SK-N-SH treated with all-trans-retinoic acid at 6 μM for 48 hours (cell line): ENCODE data around the gene SPRED3.

Experiments used
- ATAC-seq: fragments of 200-7000 bp; cut with Tn5 transposase; 3 replicates; pipeline ENCODE4 v1.9.1; 2020; ENCODE audit warnings: mild to moderate bottlenecking, moderate library complexity
- ARNTL ChIP-seq: fragments of 450-650 bp; formaldehyde crosslinking; IDR thresholded peaks from 2 replicates; pipeline ENCODE4 v1.5.0; 2020; ENCODE audit warnings: low read depth, mild to moderate bottlenecking, moderate library complexity, borderline replicate concordance
- BACH2 ChIP-seq: fragments of 250-450 bp; sonication (Bioruptor Pico); IDR thresholded peaks from 2 replicates; pipeline ENCODE4 v1.9.0; 2021; ENCODE audit warnings: mild to moderate bottlenecking, borderline replicate concordance
- CREB5 ChIP-seq: fragments of 250-450 bp; sonication (Bioruptor Pico); IDR thresholded peaks from 2 replicates; pipeline ENCODE4 v1.5.1; 2020; ENCODE audit warnings: low read depth, mild to moderate bottlenecking, moderate library complexity
- CSDC2 ChIP-seq: fragments of 250-450 bp; sonication (Bioruptor Pico); IDR thresholded peaks from 2 replicates; pipeline ENCODE4 v1.5.0; 2020; ENCODE audit warnings: mild to moderate bottlenecking, moderate library complexity
- CSRNP3 ChIP-seq: fragments of 250-450 bp; sonication (Bioruptor Pico); IDR thresholded peaks from 2 replicates; pipeline ENCODE4 v1.5.1; 2021; ENCODE audit warnings: mild to moderate bottlenecking, moderate library complexity
- GLIS3 ChIP-seq: fragments of 250-450 bp; sonication (Bioruptor Pico); IDR thresholded peaks from 2 replicates; pipeline ENCODE4 v1.5.0; 2020; ENCODE audit warnings: mild to moderate bottlenecking, moderate library complexity
- ISL1 ChIP-seq: fragments of 250-450 bp; sonication (Bioruptor Pico); IDR thresholded peaks from 2 replicates; pipeline ENCODE4 v2.1.2; 2022; ENCODE audit warnings: mild to moderate bottlenecking, moderate library complexity
- OSR1 ChIP-seq: fragments of 250-450 bp; sonication (Bioruptor Pico); IDR thresholded peaks from 2 replicates; pipeline ENCODE4 v1.8.0; 2022; ENCODE audit warnings: moderate library complexity, mild to moderate bottlenecking, inconsistent platforms
- PATZ1 ChIP-seq: fragments of 250-450 bp; sonication (Bioruptor Pico); IDR thresholded peaks from 2 replicates; pipeline ENCODE4 v1.8.0; 2020; ENCODE audit warnings: mild to moderate bottlenecking, moderate library complexity, borderline replicate concordance
- POU6F1 ChIP-seq: fragments of 250-450 bp; sonication (Bioruptor Pico); IDR thresholded peaks from 2 replicates; pipeline ENCODE4 v1.8.0; 2021; ENCODE audit warnings: low read depth, mild to moderate bottlenecking, moderate library complexity, borderline replicate concordance
- PPARA ChIP-seq: fragments of 250-450 bp; sonication (Bioruptor Pico); IDR thresholded peaks from 2 replicates; pipeline ENCODE4 v1.5.0; 2020; ENCODE audit warnings: mild to moderate bottlenecking, borderline replicate concordance
- TCF4 ChIP-seq: fragments of 250-450 bp; sonication (Bioruptor Pico); IDR thresholded peaks from 2 replicates; pipeline ENCODE4 v1.8.0; 2021; ENCODE audit warnings: mild to moderate bottlenecking, moderate library complexity, borderline replicate concordance
- TSHZ2 ChIP-seq: fragments of 250-450 bp; sonication (Bioruptor Pico); IDR thresholded peaks from 2 replicates; pipeline ENCODE4 v1.5.0; 2020; ENCODE audit warnings: mild to moderate bottlenecking, moderate library complexity
- ZC3H10 ChIP-seq: fragments of 250-450 bp; sonication (Bioruptor Pico); IDR thresholded peaks from 2 replicates; pipeline ENCODE4 v1.5.1; 2021; ENCODE audit warnings: mild to moderate bottlenecking, moderate library complexity
- ZFP3 ChIP-seq: fragments of 250-450 bp; sonication (Bioruptor Pico); IDR thresholded peaks from 2 replicates; pipeline ENCODE4 v1.5.0; 2020; ENCODE audit warnings: mild to moderate bottlenecking, moderate library complexity
- ZFP30 ChIP-seq: fragments of 450-650 bp; formaldehyde crosslinking; IDR thresholded peaks from 2 replicates; pipeline ENCODE4 v1.5.0; 2022; ENCODE audit warnings: mild to moderate bottlenecking, moderate library complexity
- ZNF565 ChIP-seq: fragments of 450-650 bp; formaldehyde crosslinking; conservative IDR thresholded peaks from 2 replicates; pipeline ENCODE4 v1.5.0; 2020; ENCODE audit warnings: low read depth, mild to moderate bottlenecking, moderate library complexity
- ZNF8 ChIP-seq: fragments of 450-650 bp; formaldehyde crosslinking; IDR thresholded peaks from 2 replicates; pipeline ENCODE4 v1.5.0; 2020; ENCODE audit warnings: mild to moderate bottlenecking, moderate library complexity

SPRED3 gene

GRCh38 chr19:38440592-38440991 lies 52.1 kb downstream of the SPRED3 start:
- no peak for ATAC-seq

GRCh38 chr19:38441657-38442348 lies 53.3 kb downstream of the SPRED3 start:
- peak; percentile 35; the same call in 2 of the 3 replicates for ATAC-seq
- TF ChIP-seq PATZ1 (CRISPR knock-in tag) (no peak), ZFP3 (CRISPR knock-in tag) (no peak), ZNF565 (CRISPR knock-in tag) (no peak), POU6F1 (CRISPR knock-in tag) (no peak), ISL1 (CRISPR knock-in tag) (no peak), CSDC2 (CRISPR knock-in tag) (no peak), PPARA (CRISPR knock-in tag) (no peak), CREB5 (CRISPR knock-in tag) (no peak), GLIS3 (CRISPR knock-in tag) (no peak), TSHZ2 (CRISPR knock-in tag) (no peak), ZC3H10 (CRISPR knock-in tag) (no peak), ARNTL (no peak), ZFP30 (CRISPR knock-in tag) (no peak), BACH2 (CRISPR knock-in tag) (no peak), ZNF8 (no peak), TCF4 (CRISPR knock-in tag) (no peak), CSRNP3 (CRISPR knock-in tag) (no peak)

More at GRCh38 chr19:38440592-38440991, 52.1 kb downstream of the SPRED3 start:
- TF ChIP-seq ZNF8, result no peak
- no peak for TF ChIP-seq TSHZ2 (CRISPR knock-in tag)
- TF ChIP-seq CSDC2 (CRISPR knock-in tag), result no peak
- TF ChIP-seq ZFP30 (CRISPR knock-in tag), result no peak
- no peak for TF ChIP-seq CREB5 (CRISPR knock-in tag)
- TF ChIP-seq GLIS3 (CRISPR knock-in tag), result no peak
- no peak for TF ChIP-seq BACH2 (CRISPR knock-in tag)
- no peak for TF ChIP-seq PPARA (CRISPR knock-in tag)
- no peak for TF ChIP-seq ZFP3 (CRISPR knock-in tag)
- no peak for TF ChIP-seq TCF4 (CRISPR knock-in tag)
- no peak for TF ChIP-seq OSR1 (CRISPR knock-in tag)
